GM21528 (cell line): ENCODE results near the gene GNG3.
"Not testable (repeated sequence)": the region's sequence is repeated elsewhere in the genome, so short reads cannot be mapped to it uniquely, and the experiment has no call there.

ENCODE experiments used
- ATAC-seq: cut with Tn5 transposase; IDR thresholded peaks from one replicate; pipeline ENCODE4 v1.9.1; 2021; ENCODE audit warnings: mild to moderate bottlenecking, moderate library complexity; ENCODE audit not compliant: unreplicated experiment, low FRiP score

The GNG3 gene

DNA sequence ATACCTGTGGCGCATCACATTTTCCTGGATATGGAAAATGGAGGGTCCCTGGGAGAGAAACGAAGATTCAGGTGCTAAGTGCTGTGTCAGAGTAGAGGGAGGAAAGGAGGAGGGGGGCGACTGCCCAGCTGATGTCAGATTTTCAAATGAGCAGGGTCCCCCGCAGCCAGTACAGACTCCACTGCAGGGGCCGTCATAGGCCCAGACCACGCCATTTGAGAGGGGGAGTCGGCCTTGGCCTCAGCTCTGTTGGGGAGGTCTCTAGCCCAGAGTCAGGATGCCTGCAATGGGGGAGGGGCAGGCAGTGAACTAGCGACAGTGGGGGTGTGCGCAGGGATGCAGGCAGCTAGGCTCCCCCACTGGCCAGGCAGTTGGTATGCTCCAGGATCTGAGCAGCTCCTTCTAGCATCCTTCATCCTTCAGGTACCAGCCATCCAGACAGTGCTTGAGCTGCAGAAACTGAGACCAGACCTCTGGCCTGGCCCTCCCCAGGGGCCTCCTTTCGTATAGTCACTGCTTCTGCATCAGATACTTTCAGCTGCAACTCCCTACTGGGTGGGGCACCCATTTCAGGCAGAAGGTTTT is at the start of gene GNG3, which contains the start of gene BSCL2:
GNG3 (plus strand) TSS at position 400 of the 585 bp plus-strand sequence. CDS start 620 bp downstream, outside the sequence.
BSCL2 (minus strand) TSS at position 148 of the 585 bp plus-strand sequence. CDS start 229 bp downstream, outside the sequence.
- no peak for ATAC-seq

DNA sequence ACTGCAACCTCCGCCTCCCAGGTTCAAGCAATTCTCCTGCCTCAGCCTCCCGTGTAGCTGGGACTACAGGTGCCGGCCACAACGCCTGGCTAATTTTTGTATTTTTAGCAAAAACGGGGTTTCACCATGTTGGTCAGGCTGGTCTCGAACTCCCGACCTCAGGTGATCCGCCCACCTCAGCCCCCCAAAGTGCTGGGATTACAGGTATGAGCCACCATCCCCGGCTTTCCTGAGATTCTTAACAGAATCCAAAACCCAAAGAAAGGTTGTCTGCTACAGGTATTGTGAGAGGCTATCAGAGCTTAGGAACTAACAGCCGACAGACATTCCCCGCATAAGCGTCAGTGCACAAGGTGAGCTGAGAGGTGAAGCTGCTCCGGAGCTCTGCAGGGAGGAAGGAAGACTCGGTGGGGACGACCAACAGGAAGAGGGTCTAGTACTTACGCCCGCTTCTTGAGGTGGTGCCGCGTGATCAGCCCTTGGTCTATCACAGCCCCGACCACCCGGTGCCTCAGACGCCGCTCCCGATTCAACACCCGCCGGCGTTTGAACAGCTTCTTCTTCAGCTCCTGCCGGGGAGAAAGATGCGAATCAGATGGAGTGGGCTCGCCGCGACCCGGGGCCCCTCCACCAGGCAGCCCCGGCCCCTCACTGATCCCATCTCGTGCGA is 42.9 kb upstream of the GNG3 start:
- peak; percentile 27 for ATAC-seq

DNA sequence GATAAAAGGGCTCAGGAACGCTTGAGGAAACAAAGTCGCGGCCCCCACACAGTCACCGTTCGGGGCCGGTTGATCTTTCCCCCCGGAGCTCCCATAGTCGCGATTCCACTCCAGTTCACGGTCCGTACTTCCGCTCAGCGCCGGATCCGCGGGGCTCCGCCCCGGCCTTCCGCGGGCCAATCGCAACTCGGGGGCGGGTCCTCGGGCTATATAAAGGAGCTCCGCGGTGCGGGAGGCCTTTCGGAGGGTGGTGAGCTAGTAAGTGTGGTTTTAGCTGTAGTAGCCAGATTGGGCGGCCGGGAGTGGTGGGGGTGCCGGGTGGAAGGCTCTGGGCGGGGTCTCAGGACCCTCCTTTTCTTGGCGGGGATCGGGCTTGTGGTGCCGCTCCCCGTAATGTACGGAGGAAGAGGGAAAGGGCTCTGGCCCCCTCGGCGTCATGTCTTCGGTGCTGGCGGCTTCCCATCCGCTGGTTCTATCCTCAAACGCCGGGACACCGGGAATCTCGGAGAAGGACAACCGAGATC is 42.3 kb upstream of the GNG3 start, which contains the start of the genes C11orf98 and CSKMT:
C11orf98 (minus strand) TSS at position 136 of the 524 bp plus-strand sequence; CDS start at position 95, 41 bp downstream.
CSKMT (plus strand) TSS at position 238 of the 524 bp plus-strand sequence. CDS start 568 bp downstream, outside the sequence.
- ATAC-seq = peak; percentile 79

DNA sequence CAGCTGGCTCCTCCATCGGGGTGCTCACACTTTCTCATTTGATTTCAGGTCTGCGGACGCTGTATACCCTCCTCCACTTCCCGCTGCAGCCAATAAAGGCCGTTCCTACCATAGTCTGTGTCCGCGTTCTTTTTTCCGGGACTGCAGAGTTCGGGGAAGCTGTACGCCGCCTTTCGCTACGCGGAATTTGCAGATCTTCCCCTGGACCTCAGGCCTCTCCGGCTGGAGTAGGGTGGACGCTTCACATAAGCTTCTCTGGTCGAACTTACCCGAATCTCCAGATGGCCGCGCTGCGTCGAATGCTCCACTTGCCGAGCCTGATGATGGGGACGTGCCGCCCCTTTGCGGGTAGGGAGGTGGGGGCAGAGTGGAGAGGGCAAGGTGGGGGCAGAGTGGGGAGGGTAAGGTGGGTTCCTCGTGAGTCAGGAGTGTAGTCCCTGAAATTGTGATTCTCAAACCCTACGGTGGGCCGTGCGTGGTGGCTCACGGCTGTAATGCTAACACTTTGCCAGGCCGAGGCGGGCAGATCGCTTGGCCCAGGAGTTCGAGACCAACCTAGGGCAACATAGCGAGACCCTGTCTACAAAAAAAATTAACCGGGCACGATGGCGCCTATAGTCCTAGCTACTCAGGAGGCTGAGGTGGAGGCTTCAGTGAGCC is 41.7 kb upstream of the GNG3 start:
- ATAC-seq = peak; percentile 23

DNA sequence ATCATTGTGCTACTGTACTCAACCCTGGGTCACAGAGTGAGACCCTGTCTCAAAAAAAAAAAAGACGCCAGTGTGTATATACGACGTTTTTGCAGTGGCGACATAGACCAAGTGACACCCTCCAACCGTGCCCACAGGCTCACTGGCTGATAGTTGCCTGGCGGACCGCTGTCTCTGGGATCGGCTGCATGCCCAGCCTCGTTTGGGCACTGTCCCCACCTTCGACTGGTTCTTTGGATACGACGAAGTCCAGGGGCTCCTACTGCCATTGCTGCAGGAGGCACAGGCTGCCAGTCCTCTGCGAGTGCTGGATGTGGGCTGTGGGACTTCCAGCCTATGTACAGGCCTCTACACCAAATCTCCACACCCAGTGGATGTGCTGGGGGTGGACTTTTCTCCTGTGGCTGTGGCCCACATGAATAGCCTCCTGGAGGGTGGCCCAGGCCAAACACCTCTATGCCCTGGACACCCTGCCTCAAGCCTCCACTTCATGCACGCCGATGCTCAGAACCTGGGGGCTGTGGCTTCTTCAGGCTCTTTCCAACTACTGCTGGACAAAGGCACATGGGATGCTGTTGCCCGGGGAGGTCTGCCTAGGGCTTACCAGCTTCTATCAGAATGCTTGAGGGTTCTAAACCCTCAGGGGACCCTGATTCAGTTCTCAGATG is 41.1 kb upstream of the GNG3 start:
- ATAC-seq = no peak

DNA sequence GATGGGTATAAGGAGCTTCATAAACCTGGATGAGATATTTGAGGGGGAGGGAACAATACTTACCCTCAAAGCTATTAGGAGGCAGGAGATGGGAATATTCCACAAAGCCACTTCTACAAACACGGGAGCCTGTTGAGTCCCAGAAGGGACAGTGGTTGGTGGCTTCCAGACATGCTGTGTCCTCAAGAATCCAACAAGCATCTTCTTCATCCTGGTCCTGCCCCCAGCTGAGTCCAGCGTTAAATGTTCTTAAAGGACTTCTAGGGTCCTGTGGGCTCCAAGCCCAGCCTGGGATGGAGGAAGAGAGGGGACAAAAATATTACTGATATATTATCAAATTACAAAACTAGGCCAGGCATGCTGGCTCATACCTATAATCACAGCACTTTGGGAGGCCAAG is 40.0 kb upstream of the GNG3 start:
- ATAC-seq = no peak

DNA sequence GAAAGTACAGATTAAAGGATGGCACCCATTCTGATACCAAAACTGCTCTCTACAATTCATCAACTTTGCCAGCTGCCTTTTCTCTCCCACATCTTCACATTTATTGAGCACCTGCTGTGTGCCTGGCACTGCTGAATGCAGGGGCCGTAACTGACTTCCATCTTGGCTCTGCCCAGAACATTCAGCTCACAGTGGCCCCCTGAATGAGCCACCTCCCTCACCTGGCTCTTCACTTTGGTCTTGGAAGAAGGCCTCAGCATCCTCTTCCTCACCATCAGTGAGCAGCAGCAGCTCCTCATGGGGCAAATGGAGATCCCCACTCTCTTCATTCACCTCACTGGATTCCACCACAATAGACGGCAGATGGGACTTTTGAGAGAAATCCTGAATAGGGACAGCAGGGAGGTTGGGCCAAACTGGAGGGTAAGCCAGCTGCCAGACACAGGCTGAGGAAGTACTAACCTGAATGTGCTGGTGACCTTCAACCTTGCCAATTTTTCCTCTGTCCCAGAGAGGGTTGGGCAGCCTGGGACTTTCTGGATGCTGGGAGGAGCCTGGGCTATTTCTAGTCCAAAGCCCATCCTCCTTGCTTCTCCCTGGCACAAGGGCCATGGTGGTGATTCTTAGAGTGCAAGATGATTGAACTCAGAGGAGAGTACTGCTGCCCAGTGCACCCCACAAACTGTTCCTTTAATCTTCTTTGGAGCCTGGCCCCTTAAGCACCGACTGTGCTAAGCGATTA is 37.9 kb upstream of the GNG3 start:
- no peak for ATAC-seq

DNA sequence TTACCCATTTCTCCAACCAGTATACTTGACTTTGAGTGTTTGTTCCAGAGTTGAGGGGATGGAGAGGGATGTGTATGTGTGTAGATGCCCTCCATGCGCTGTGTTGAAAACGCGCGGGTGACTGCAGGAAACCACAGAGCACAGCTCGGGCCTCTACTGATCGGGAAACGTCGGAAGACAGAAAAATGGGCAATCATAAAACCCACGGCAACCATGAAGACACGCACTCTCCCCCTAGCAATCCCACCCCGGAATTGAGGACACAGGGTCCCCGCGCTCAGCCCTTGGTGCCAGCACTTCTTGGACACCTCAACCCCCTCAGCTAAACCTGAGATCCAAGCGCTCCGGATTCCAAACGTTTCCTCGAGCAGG is 36.3 kb upstream of the GNG3 start:
- ATAC-seq = no peak

DNA sequence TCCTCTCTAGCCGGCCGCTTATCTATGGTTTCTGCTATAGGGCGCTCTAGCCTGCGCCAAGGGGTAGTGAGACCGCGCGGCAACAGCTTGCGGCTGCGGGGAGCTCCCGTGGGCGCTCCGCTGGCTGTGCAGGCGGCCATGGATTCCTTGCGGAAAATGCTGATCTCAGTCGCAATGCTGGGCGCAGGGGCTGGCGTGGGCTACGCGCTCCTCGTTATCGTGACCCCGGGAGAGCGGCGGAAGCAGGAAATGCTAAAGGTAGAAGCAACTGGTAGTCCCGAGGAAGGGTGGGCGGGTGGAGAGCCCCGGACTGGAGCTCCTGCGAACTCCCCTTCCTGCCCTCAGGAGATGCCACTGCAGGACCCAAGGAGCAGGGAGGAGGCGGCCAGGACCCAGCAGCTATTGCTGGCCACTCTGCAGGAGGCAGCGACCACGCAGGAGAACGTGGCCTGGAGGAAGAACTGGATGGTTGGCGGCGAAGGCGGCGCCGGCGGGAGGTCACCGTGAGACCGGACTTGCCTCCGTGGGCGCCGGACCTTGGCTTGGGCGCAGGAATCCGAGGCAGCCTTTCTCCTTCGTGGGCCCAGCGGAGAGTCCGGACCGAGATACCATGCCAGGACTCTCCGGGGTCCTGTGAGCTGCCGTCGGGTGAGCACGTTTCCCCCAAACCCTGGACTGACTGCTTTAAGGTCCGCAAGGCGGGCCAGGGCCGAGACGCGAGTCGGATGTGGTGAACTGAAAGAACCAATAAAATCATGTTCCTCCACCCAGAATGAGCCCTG is 35.7 kb upstream of the GNG3 start, which contains the start of the genes LBHD1 and UQCC3:
LBHD1 (minus strand) TSS at position 660 of the 782 bp plus-strand sequence. CDS start 2,236 bp downstream, outside the sequence.
UQCC3 (plus strand) TSS at position 66 of the 782 bp plus-strand sequence; CDS start at position 139, 73 bp downstream.
- peak; percentile 49 for ATAC-seq

DNA sequence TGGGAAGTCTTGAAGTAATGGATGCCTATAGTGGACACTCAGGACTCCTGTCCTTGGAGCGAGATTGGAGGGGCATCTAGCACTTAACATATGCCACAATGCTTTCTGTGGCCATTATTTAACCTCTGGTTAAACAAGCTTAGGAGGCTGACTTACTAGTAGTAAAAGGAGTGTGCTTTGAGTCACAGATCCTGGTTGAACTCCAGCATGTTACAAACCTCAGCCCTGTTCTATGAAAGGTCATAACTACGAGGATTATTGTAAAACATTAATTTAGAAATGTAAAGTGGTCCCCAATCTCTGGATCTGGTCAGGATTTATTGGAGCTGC is 34.3 kb upstream of the GNG3 start:
- no peak for ATAC-seq

DNA sequence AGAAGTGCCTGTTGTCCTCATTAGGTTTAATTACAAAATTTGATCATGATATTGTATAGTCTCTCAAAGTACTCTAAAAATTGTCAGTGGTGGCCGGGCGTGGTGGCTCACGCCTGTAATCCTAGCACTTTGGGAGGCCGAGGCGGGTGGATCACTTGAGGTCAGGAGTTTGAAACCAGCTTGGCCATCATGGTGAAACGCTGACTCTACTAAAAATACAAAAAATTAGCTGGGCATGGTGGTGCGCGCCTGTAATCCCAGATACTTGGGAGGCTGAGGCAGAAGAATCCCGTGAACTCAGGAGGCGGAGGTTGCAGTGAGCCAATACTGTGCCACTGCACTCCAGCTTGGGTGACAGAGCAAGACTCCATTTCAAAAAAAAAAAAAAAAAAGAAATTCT is 32.1 kb upstream of the GNG3 start:
- ATAC-seq = not testable (repeated sequence)

DNA sequence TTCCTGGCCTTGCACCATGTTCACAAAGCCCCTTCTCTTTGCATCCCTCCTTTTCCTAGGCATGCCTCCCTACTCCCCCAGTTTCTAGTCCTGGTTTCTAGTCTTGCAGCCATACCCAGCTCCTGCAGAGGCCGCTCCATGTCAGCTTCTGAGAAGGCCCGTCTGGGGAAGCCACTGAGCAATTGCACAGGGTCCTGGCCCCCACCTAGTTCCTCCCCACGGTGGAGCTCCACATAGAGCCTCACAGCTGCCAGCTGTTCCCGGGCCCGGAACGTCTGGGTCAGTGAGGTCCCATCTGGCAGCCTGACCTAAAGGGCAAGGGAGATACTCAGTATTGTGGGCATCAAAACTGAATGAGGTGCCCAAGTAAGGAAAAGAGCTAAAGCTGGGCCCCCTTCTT is 30.8 kb upstream of the GNG3 start:
- no peak for ATAC-seq

DNA sequence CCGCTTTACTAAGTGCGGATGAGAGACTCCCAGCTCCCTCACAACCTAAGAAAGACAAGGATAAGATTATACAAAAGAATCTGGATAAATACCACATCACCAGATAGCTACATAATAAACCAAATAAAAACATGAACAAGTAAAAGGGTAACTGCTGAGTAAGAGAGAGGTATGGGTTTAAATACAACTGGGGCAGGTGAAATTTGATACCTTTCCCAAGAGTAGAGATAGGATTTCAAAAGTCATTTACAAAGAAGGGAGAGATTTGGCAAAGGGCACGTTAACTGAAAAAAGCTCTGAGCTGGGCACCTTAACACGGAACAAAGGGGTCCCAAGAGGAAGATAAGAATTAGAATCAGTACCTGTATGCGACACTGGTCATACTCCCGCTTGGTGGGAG is 30.3 kb upstream of the GNG3 start:
- no peak for ATAC-seq

DNA sequence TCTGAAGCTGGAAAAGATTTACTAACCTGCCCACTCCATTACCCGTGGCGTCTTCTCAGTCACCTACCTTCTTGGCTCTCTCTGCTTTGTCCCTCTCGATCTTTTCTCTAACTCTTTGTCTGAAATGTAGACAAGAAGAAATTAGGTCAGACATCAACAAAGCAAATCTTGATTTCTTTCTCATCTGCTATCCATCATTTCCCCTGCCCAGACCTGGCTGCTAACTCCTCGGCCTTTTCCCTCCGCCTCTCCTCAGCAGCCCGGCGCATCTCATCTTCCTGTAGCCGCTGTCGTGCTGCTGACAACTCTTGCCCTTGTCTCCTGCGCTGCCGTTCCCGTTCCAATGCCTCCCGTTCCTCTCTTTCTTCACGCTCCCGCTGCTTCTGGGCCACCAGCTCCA is 29.8 kb upstream of the GNG3 start:
- ATAC-seq = no peak

DNA sequence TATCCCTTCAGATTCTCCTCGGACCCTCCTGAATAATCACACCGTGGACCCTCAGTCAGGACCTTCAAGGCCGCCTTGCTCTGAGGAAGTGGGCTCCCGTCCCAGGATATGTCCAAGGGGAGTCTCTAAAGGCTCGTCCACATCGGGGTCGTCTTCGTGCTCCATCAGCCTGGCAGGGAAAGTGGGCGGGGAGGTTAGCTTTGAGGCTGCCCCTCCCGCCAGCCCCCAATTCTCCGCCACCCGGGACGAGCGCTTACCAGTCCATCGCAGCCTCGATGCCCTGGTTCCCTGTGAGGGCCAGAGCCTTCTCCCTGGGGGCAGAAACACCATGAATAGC is 29.1 kb upstream of the GNG3 start:
- ATAC-seq = no peak

DNA sequence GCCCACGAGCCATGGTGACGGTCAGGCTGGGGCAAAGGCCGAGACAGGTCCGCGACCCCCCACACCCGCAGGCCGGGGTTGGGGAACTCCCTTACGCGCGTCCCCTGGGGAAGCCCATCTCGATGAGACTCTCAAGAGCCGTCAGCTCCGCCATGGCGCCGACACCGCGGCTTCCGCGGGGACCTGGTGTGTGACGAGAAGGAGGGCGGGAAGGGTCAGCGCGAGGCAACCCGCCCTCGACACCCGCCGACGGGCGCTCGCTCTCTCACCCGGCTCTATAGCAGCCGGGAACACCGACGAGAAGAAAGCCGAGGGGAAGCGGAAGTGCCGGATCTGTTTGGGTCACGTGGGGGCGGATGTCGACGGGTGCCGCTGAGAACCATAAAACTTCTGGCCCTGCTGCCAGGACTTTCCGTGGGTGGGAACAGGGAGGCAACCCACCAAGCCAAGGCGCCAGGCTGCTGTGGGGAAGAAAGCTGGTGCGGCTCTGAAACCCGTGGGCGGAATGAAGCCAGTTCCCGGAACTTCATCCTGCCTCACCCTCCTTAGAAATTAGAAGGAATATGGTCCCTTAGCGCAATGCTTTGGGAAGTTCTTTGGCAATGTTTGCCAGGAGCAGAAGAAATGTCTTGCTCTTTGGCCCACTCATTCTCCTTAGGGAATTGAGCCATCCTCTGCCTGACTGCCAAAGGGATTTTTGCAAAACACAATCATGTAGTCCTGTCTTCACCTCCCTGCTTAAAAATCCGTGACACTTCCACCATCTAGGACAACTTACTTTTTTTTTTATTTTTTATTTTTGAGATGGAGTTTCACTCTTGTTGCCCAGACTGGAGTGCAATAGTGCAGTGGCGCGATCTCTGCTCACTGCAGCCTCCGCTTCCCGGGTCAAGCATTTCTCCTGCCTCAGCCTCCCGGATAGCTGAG is 28.4 kb upstream of the GNG3 start, which contains the start of gene UBXN1:
UBXN1 (minus strand) TSS at position 304 of the 927 bp plus-strand sequence; CDS start at position 154, 150 bp downstream.
- no peak for ATAC-seq

DNA sequence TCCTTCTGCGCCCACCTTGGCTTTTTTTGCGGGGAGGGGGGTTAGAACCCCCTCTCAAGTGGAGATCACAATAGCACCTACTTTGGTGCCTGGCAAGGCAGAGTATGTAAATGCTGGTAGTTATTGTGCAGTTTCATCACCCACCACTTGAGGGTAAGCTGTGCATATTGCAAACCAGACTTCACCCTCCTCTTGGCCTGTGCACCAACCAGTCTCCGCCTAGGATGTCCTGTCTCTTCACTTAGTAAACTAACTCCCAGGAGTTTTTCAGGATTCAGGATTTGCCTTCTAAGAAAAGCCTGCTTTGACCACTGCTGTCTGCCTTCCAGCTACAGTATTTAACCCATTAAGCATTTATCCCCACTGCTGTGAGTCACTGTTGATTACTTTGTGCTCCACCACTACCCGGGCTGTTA is 26.6 kb upstream of the GNG3 start:
- ATAC-seq = no peak

DNA sequence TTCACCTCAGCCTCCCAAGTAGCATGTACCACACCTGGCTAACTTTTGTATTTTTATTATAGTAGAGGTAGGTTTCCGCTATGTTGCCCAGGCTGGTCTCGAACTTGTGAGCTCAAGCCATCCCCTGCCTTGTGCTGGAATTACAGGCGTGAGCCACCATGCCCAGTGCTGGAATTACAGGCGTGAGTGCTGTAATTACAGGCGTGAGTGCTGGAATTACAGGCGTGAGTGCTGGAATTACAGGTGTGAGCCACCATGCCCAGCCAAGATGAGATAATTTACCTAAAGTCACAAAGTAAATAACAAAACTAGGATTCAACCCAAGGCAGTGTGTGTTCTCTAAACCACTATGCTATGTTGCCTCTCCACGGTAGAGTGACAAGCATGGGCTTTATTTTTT is 25.0 kb upstream of the GNG3 start:
- ATAC-seq = no peak
